Right lung (tissue), 5 donors: ENCODE measurements around the gene MAPK7. TPM values are rescaled to one million over a fixed set of nuclear protein-coding genes. Genes with fewer than 3 reads are reported as not detected.

Experiments used
- DNase-seq, 2 donors: peaks; one replicate each; pipeline ENCODE4 v3.0.0-alpha.2; 2013
- polyA plus RNA-seq, 5 donors: library from polyadenylated mRNA; unstranded; fragments of 120-200 nt; gene quantifications; one replicate each; pipeline versions ENCODE4 v1.2.1 to v1.2.3, GENCODE V29; 2013; ENCODE audit warnings: inconsistent platforms in 1 of 5, low replicate concordance in 1 of 5; ENCODE audit not compliant: insufficient read length in 5 of 5, insufficient read depth in 1 of 5

Gene MAPK7
- polyA plus RNA-seq, 5 donors = 19.6 to 30.4 (median 20.8) TPM

GRCh38 chr17:19415311-19415710 lies 37.0 kb downstream of the MAPK7 start:
- no peak for DNase-seq

- DNase-seq = no peak
These were observed 37.8 kb downstream of the MAPK7 start for GRCh38 chr17:19415806-19416775.

GRCh38 chr17:19417611-19418010 lies 39.3 kb downstream of the MAPK7 start:
- DNase-seq = no peak

- DNase-seq = no peak
These were observed 40.1 kb downstream of the MAPK7 start for GRCh38 chr17:19418251-19418992.

- DNase-seq = no peak
These were observed 42.9 kb downstream of the MAPK7 start for GRCh38 chr17:19421219-19421618.

GRCh38 chr17:19421926-19422325 lies 43.6 kb downstream of the MAPK7 start:
- DNase-seq = no peak

GRCh38 chr17:19424934-19425868 lies 46.9 kb downstream of the MAPK7 start:
- DNase-seq = no peak

- no peak for DNase-seq
These were observed 48.3 kb downstream of the MAPK7 start for GRCh38 chr17:19426631-19427030.

- no peak for DNase-seq
These were observed 53.4 kb downstream of the MAPK7 start for GRCh38 chr17:19431691-19432090.

Other genes with a start within 250 kb of the MAPK7 start
- 10 to 100 TPM; 45.3 to 50.8 (median 50.3) TPM for gene EPN2, start 141.1 kb upstream of the MAPK7 start, polyA plus RNA-seq
- 10 to 100 TPM; 16.4 to 24.1 (median 22.1) TPM for gene B9D1, start 15.8 kb upstream of the MAPK7 start, polyA plus RNA-seq
- 100 to 1,000 TPM; 445 to 675 (median 514) TPM for gene MFAP4, start 8.7 kb downstream of the MAPK7 start, polyA plus RNA-seq
- 1 to 10 TPM; 2.9 to 4.3 (median 4.0) TPM for gene RNF112, start 32.7 kb downstream of the MAPK7 start, polyA plus RNA-seq
- 1 to 10 TPM in 4 of 5 donors, under 1 TPM in 1; 0.75 to 2.8 (median 1.3) TPM for gene SLC47A1, start 155.4 kb downstream of the MAPK7 start, polyA plus RNA-seq